HG03039 (cell line): ENCODE data around the gene PIEZO1.

Experiments
- ATAC-seq: cut with Tn5 transposase; IDR thresholded peaks from one replicate; pipeline ENCODE4 v1.9.1; 2021; ENCODE audit warnings: mild to moderate bottlenecking, moderate library complexity; ENCODE audit not compliant: unreplicated experiment

The PIEZO1 gene

GRCh38 chr16:88770461-88771293, 14.3 kb downstream of the PIEZO1 start:
- no peak for ATAC-seq

GRCh38 chr16:88769617-88770460, 15.2 kb downstream of the PIEZO1 start:
- no peak for ATAC-seq

- ATAC-seq: no peak
Measured at GRCh38 chr16:88768071-88768783, 16.8 kb downstream of the PIEZO1 start.

GRCh38 chr16:88767546-88768070, 17.4 kb downstream of the PIEZO1 start:
- no peak for ATAC-seq

- ATAC-seq: no peak
Measured at GRCh38 chr16:88766975-88767374, 18.0 kb downstream of the PIEZO1 start.

- no peak for ATAC-seq
Measured at GRCh38 chr16:88764913-88765349, 20.1 kb downstream of the PIEZO1 start.

GRCh38 chr16:88764080-88764479, 20.9 kb downstream of the PIEZO1 start:
- no peak for ATAC-seq

GRCh38 chr16:88763502-88764053, 21.4 kb downstream of the PIEZO1 start:
- no peak for ATAC-seq

- no peak for ATAC-seq
Measured at GRCh38 chr16:88762941-88763340, 22.1 kb downstream of the PIEZO1 start.

GRCh38 chr16:88762258-88762870, 22.7 kb downstream of the PIEZO1 start:
- no peak for ATAC-seq

GRCh38 chr16:88761830-88762229, 23.2 kb downstream of the PIEZO1 start:
- ATAC-seq: no peak

- ATAC-seq: no peak
Measured at GRCh38 chr16:88761143-88761534, 23.9 kb downstream of the PIEZO1 start.

GRCh38 chr16:88760424-88761142, 24.4 kb downstream of the PIEZO1 start:
- ATAC-seq: no peak

GRCh38 chr16:88759976-88760350, 25.1 kb downstream of the PIEZO1 start:
- ATAC-seq: no peak

- ATAC-seq: no peak
Measured at GRCh38 chr16:88759245-88759975, 25.6 kb downstream of the PIEZO1 start.

GRCh38 chr16:88758944-88759244, 26.1 kb downstream of the PIEZO1 start:
- no peak for ATAC-seq

- ATAC-seq: no peak
Measured at GRCh38 chr16:88758227-88758943, 26.6 kb downstream of the PIEZO1 start.

GRCh38 chr16:88755745-88756443, 29.1 kb downstream of the PIEZO1 start:
- no peak for ATAC-seq
